Stimulated activated CD4-positive, alpha-beta T cell treated with anti-CD3 and anti-CD28 coated beads, Interleukin-4, amount 100 ng/mL, for 4 hours (primary cell): Measurements from ENCODE around the gene CCR9.
A peak's percentile ranks its signal among the peaks of the same experiment; 100 is the strongest.

Experiments
- DNase-seq, 2 experiments: peaks; one replicate each; pipeline ENCODE4 v3.0.0-alpha.2; 2020

CCR9 gene

GRCh38 chr3:45910892-45911291 is 24.5 kb downstream of the CCR9 start:
- no peak for DNase-seq

GRCh38 chr3:45911511-45912226 is 25.3 kb downstream of the CCR9 start:
- no peak for DNase-seq

- no peak for DNase-seq
Observed at GRCh38 chr3:45912435-45912834, 26.1 kb downstream of the CCR9 start.

- no peak for DNase-seq
Observed at GRCh38 chr3:45914362-45915058, 28.2 kb downstream of the CCR9 start.

- no peak for DNase-seq
Observed at GRCh38 chr3:45915059-45915439, 28.7 kb downstream of the CCR9 start.

- DNase-seq: peak; percentile 68 to 85
Observed at GRCh38 chr3:45915518-45916231, 29.3 kb downstream of the CCR9 start.

GRCh38 chr3:45917146-45917898 is 31.0 kb downstream of the CCR9 start:
- DNase-seq: no peak

- DNase-seq: no peak
Observed at GRCh38 chr3:45921158-45922038, 35.1 kb downstream of the CCR9 start.

GRCh38 chr3:45922039-45922326 is 35.6 kb downstream of the CCR9 start:
- DNase-seq: no peak

- no peak for DNase-seq
Observed at GRCh38 chr3:45922950-45923590, 36.7 kb downstream of the CCR9 start.

GRCh38 chr3:45923755-45924154 is 37.4 kb downstream of the CCR9 start:
- DNase-seq: no peak

- DNase-seq: no peak
Observed at GRCh38 chr3:45927881-45928280, 41.5 kb downstream of the CCR9 start.

GRCh38 chr3:45929042-45929679 is 42.8 kb downstream of the CCR9 start:
- DNase-seq: peak; percentile 48 to 63

- no peak for DNase-seq
Observed at GRCh38 chr3:45931496-45931895, 45.2 kb downstream of the CCR9 start.

GRCh38 chr3:45932112-45932511 is 45.8 kb downstream of the CCR9 start:
- no peak for DNase-seq

- DNase-seq: no peak
Observed at GRCh38 chr3:45933591-45933990, 47.2 kb downstream of the CCR9 start.

GRCh38 chr3:45936261-45936660 is 49.9 kb downstream of the CCR9 start:
- no peak for DNase-seq

- no peak for DNase-seq
Observed at GRCh38 chr3:45937206-45938042, 51.1 kb downstream of the CCR9 start.

GRCh38 chr3:45938043-45938435 is 51.7 kb downstream of the CCR9 start:
- no peak for DNase-seq

GRCh38 chr3:45938864-45939263 is 52.5 kb downstream of the CCR9 start:
- peak; percentile 77 to 81 for DNase-seq
